ENCODE data around the gene KLHL28. TPM values are rescaled to one million over a fixed set of nuclear protein-coding genes. Genes with fewer than 3 reads are reported as not detected.
A peak's percentile ranks its signal among the peaks of the same experiment; 100 is the strongest.
"Not testable (repeated sequence)": the region's sequence is repeated elsewhere in the genome, so short reads cannot be mapped to it uniquely, and the experiment has no call there.

KLHL28 gene
- total RNA-seq, 2 experiments from 2014 or later, result 11.3 to 12.3 TPM

GRCh38 chr14:44896275-44897040 lies 65.3 kb downstream of the KLHL28 start:
- H3K4me1 Mint-ChIP-seq, result peaks cover 18% of the 10 kb centered on the region
- H3K9me3 Mint-ChIP-seq (ENCODE audit: low read depth), result peaks cover 5% of the 10 kb centered on the region
- H3K27me3 Mint-ChIP-seq, result no peaks in the 10 kb centered on the region
- peak overlapping the region; percentile 82 for H3K4me3 Mint-ChIP-seq
- ChIA-PET POLR2A (interaction anchor here (0.8 to 1.1 kb wide), 2 partner anchors 65 to 357 kb away, joined by 5 read pairs; partner anchors contain the start of genes KLHL28, MIS18BP1 and TOGARAM1), CTCF (interaction anchor here (0.7 to 1.7 kb wide), 4 partner anchors 8 to 372 kb away, joined by 3 to 6 read pairs (median 4); partner anchors contain the start of genes KLHL28, MIS18BP1 and TOGARAM1)
- intact Hi-C loops (cut with DNase I, micrococcal nuclease), result loop anchor here (1.0 kb wide), 6 partner anchors 16 to 357 kb away; partner anchors contain the start of genes FKBP3 (in 2 of the 2), MIS18BP1 (in 2 of the 2), TOGARAM1 (in 2 of the 2) and PRPF39 (in 1 of the 2)
- H3K36me3 Mint-ChIP-seq (ENCODE audit: low read depth), result peaks cover 1% of the 10 kb centered on the region
- H3K27ac Mint-ChIP-seq, result peak overlapping the region; percentile 90
- DNase-seq (no peak), ATAC-seq (no peak)

GRCh38 chr14:44895716-44896115 lies 66.0 kb downstream of the KLHL28 start:
- POLR2A ChIA-PET, result no interaction called here
- Mint-ChIP-seq H3K27ac (no peak overlapping the region), H3K9me3 (ENCODE audit: low read depth) (peaks cover 5% of the 10 kb centered on the region), H3K4me3 (no peak overlapping the region), H3K36me3 (ENCODE audit: low read depth) (peaks cover 1% of the 10 kb centered on the region), H3K27me3 (no peaks in the 10 kb centered on the region), H3K4me1 (peaks cover 18% of the 10 kb centered on the region)
- CTCF ChIA-PET, result interaction anchor here (0.7 to 1.7 kb wide), 3 partner anchors 8 to 373 kb away, joined by 4 to 6 read pairs (median 5); partner anchors contain the start of gene MIS18BP1
- DNase-seq, result no peak
- no peak for ATAC-seq
- intact Hi-C loops (cut with DNase I, micrococcal nuclease), result no loop called here

DNA sequence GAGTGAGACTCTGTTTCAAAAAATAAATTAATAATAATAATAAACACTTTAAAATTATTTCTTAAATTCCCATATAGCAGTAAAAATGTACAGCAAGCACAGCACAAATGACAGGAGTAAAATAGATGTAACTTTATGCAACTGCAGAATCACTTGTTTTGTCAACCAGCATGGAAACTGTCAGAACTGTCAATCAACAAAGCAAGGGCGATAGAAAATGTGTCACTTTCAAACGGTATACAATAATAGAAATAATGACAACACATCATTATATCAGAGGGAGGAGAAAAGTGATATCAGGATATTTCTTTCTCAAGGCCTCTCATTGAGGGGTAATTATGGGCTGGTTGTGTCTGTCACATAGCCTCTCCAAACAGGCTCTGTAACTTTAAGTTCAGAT lies 68.2 kb downstream of the KLHL28 start:
- ChIA-PET POLR2A (no interaction called here), CTCF (no interaction called here)
- Mint-ChIP-seq H3K9me3 (ENCODE audit: low read depth) (peaks cover 5% of the 10 kb centered on the region), H3K36me3 (ENCODE audit: low read depth) (peaks cover 1% of the 10 kb centered on the region), H3K4me1 (peaks cover 14% of the 10 kb centered on the region), H3K27me3 (no peaks in the 10 kb centered on the region), H3K27ac (no peak overlapping the region), H3K4me3 (no peak overlapping the region)
- intact Hi-C loops (cut with DNase I, micrococcal nuclease), result no loop called here
- DNase-seq, result no peak
- ATAC-seq, result no peak

DNA sequence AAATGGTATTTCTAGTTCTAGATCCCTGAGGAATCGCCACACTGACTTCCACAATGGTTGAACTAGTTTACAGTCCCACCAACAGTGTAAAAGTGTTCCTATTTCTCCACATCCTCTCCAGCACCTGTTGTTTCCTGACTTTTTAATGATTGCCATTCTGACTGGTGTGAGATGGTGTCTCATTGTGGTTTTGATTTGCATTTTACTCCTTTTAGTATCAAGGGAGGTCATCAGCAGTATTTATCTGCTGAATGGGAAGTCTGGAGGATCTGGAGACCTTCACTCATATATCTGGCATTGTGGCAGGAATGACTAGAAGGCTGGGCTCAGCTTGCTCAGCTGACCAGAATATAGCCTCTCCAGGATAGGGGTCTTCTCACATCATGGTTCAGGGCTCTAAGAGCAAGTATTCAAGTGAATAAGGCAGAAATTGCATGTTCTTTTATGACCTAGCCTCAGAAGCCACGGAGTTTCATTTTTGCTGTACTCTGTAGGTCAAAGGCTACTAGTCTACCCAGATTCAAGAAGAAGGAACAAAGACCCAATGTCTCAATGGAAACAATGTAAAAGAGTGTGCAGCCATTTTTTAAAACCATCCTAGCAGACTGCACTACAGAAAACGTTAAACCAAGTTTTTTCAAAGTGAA lies 69.9 kb downstream of the KLHL28 start:
- CTCF ChIA-PET, result not testable (repeated sequence)

GRCh38 chr14:44889595-44890471 lies 71.9 kb downstream of the KLHL28 start:
- H3K27ac Mint-ChIP-seq, result no peak overlapping the region
- no peak overlapping the region for H3K4me3 Mint-ChIP-seq
- ATAC-seq, result no peak
- peaks cover 5% of the 10 kb centered on the region for H3K9me3 Mint-ChIP-seq (ENCODE audit: low read depth)
- DNase-seq, result no peak
- H3K36me3 Mint-ChIP-seq (ENCODE audit: low read depth), result no peaks in the 10 kb centered on the region
- intact Hi-C loops (cut with DNase I, micrococcal nuclease), result no loop called here
- POLR2A ChIA-PET, result no interaction called here
- CTCF ChIA-PET, result interaction anchor here (0.7 kb wide), 1 partner anchor 166 kb away, joined by 3 read pairs; no protein-coding TSS in a partner anchor
- H3K27me3 Mint-ChIP-seq, result no peaks in the 10 kb centered on the region
- H3K4me1 Mint-ChIP-seq, result peaks cover 5% of the 10 kb centered on the region

More for the DNA sequence above, 69.9 kb downstream of the KLHL28 start:
- H3K4me3 Mint-ChIP-seq; intact Hi-C loops (cut with DNase I, micrococcal nuclease); H3K9me3 Mint-ChIP-seq (ENCODE audit: low read depth); H3K36me3 Mint-ChIP-seq (ENCODE audit: low read depth); H3K27ac Mint-ChIP-seq; H3K4me1 Mint-ChIP-seq; H3K27me3 Mint-ChIP-seq; POLR2A ChIA-PET: not testable (repeated sequence)
- DNase-seq, result peak; percentile 32
- peak; percentile 50 for ATAC-seq

- DNase-seq (no peak), ATAC-seq (no peak)
- ChIA-PET POLR2A (no interaction called here), CTCF (no interaction called here)
- Mint-ChIP-seq H3K4me3 (no peak overlapping the region), H3K27me3 (no peaks in the 10 kb centered on the region), H3K27ac (no peak overlapping the region), H3K4me1 (peaks cover 5% of the 10 kb centered on the region), H3K36me3 (ENCODE audit: low read depth) (no peaks in the 10 kb centered on the region), H3K9me3 (ENCODE audit: low read depth) (peaks cover 16% of the 10 kb centered on the region)
- intact Hi-C loops (cut with DNase I, micrococcal nuclease), result no loop called here
These were observed 74.2 kb downstream of the KLHL28 start for GRCh38 chr14:44887596-44887955.

GRCh38 chr14:44886860-44887595 lies 74.7 kb downstream of the KLHL28 start:
- Mint-ChIP-seq H3K9me3 (ENCODE audit: low read depth) (peaks cover 19% of the 10 kb centered on the region), H3K36me3 (ENCODE audit: low read depth) (peaks cover 4% of the 10 kb centered on the region), H3K27me3 (peaks cover 3% of the 10 kb centered on the region), H3K4me1 (peaks cover 3% of the 10 kb centered on the region), H3K27ac (no peak overlapping the region), H3K4me3 (no peak overlapping the region)
- ATAC-seq (no peak), DNase-seq (no peak)
- ChIA-PET CTCF (no interaction called here), POLR2A (no interaction called here)
- intact Hi-C loops (cut with DNase I, micrococcal nuclease), result no loop called here

GRCh38 chr14:44880791-44881190 lies 81.0 kb downstream of the KLHL28 start:
- DNase-seq (no peak), ATAC-seq (no peak)
- POLR2A ChIA-PET, result no interaction called here
- CTCF ChIA-PET, result no interaction called here
- no peaks in the 10 kb centered on the region for H3K4me1 Mint-ChIP-seq
- no peak overlapping the region for H3K27ac Mint-ChIP-seq
- H3K9me3 Mint-ChIP-seq (ENCODE audit: low read depth), result peaks cover 23% of the 10 kb centered on the region
- peaks cover 16% of the 10 kb centered on the region for H3K27me3 Mint-ChIP-seq
- no peak overlapping the region for H3K4me3 Mint-ChIP-seq
- peaks cover 9% of the 10 kb centered on the region for H3K36me3 Mint-ChIP-seq (ENCODE audit: low read depth)
- intact Hi-C loops (cut with DNase I, micrococcal nuclease), result no loop called here

Other genes starting within 250 kb of the KLHL28 start
- 1 to 10 TPM; 5.7 to 6.6 TPM for gene TOGARAM1, start 243 bp upstream of the KLHL28 start, total RNA-seq
- 10 to 100 TPM; 45.2 to 47.5 TPM for gene PRPF39, start 122.2 kb upstream of the KLHL28 start, total RNA-seq
- gene FKBP3, start 172.5 kb upstream of the KLHL28 start, total RNA-seq, result 10 to 100 TPM; 70.5 to 73.9 TPM
- 10 to 100 TPM; 11.5 to 14.6 TPM for gene FANCM, start 174.0 kb upstream of the KLHL28 start, total RNA-seq